Measurements from ENCODE around the gene CPA5. TPM values are rescaled to one million over a fixed set of nuclear protein-coding genes. Genes with fewer than 3 reads are reported as not detected.
"Not testable (repeated sequence)": the region's sequence is repeated elsewhere in the genome, so short reads cannot be mapped to it uniquely, and the experiment has no call there.

CPA5 gene
- total and polyA plus RNA-seq, 8 donors: 0.13 to 0.96 (median 0.65) TPM; not detected in 2

DNA sequence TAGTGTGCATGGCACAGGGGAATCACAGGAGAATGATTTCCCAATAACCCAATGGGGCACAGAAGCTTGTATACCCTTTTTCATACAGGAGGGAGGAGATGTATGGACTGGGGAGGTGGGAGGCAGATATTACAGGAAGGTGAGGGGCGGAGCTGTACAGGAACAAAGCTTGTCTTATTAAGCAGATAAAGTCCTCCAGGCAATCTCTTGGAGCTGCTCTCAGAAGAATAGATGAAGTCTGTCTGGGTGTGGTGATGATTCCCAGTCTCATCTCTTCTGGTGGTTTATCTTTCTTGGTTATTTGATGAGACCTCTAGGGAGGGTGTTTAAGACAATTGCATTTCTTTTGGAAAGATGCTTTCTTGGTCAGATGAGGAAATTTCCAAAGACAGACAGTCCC lies 25.1 kb upstream of the CPA5 start:
- TF ChIP-seq, protein P1, sequence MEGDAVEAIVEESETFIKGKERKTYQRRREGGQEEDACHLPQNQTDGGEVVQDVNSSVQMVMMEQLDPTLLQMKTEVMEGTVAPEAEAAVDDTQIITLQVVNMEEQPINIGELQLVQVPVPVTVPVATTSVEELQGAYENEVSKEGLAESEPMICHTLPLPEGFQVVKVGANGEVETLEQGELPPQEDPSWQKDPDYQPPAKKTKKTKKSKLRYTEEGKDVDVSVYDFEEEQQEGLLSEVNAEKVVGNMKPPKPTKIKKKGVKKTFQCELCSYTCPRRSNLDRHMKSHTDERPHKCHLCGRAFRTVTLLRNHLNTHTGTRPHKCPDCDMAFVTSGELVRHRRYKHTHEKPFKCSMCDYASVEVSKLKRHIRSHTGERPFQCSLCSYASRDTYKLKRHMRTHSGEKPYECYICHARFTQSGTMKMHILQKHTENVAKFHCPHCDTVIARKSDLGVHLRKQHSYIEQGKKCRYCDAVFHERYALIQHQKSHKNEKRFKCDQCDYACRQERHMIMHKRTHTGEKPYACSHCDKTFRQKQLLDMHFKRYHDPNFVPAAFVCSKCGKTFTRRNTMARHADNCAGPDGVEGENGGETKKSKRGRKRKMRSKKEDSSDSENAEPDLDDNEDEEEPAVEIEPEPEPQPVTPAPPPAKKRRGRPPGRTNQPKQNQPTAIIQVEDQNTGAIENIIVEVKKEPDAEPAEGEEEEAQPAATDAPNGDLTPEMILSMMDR (IDR thresholded peaks at IDR 0.05): no peak
- no peaks in the 10 kb centered on the region for H3K36me3 ChIP-seq
- ATAC-seq (no peak), DNase-seq (no peak)
- no peaks in the 10 kb centered on the region for H3K9me3 ChIP-seq
- H3K27ac ChIP-seq: no peak overlapping the region
- H3K27me3 ChIP-seq: no peaks in the 10 kb centered on the region
- H3K4me3 ChIP-seq: no peak overlapping the region
- intact Hi-C loops (cut with DNase I): no loop called here
- no peaks in the 10 kb centered on the region for H3K4me1 ChIP-seq

DNA sequence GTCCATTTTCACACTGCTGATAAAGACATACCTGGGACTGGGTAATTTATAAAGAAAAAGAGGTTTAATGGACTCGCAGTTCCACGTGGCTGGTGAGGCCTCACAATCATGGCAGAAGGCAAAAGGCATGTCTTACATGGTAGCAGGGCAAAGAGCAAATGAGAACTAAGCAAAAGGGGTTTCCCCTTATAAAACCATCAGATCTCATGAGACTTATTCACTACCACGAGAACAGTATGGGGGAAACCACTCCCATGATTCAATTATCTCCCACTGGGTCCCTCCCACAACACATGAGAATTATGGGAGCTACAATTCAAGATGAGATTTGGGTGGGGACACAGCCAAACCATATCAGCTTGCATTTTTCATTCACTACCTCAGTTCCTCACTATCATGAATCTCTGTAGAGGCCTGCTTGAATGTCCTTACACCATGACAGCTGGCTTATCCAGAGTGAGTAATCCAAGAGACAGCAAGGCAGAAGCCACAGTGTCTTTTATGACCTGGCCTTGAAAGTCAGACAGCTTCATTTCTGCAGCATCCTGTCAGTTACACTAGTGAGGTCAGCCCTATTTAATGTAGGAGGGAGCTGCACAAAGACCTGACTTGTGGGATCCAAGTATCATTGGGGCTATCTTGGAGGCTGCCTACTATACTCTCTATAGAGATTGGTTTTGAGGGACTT lies 22.9 kb upstream of the CPA5 start:
- ATAC-seq; H3K9me3 ChIP-seq; H3K27me3 ChIP-seq; H3K36me3 ChIP-seq; H3K4me3 ChIP-seq; H3K27ac ChIP-seq; H3K4me1 ChIP-seq; DNase-seq; intact Hi-C loops (cut with DNase I): not testable (repeated sequence)

DNA sequence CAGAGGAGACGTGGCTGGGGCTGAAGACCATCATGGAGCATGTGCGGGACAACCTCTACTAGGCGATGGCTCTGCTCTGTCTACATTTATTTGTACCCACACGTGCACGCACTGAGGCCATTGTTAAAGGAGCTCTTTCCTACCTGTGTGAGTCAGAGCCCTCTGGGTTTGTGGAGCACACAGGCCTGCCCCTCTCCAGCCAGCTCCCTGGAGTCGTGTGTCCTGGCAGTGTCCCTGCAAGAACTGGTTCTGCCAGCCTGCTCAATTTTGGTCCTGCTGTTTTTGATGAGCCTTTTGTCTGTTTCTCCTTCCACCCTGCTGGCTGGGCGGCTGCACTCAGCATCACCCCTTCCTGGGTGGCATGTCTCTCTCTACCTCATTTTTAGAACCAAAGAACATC lies 22.0 kb upstream of the CPA5 start:
- H3K4me3 ChIP-seq: no peak overlapping the region
- DNase-seq (no peak), ATAC-seq (no peak)
- no peaks in the 10 kb centered on the region for H3K9me3 ChIP-seq
- intact Hi-C loops (cut with DNase I): no loop called here
- H3K4me1 ChIP-seq: no peaks in the 10 kb centered on the region
- TF ChIP-seq, protein P1 (IDR thresholded peaks at IDR 0.05): no peak
- H3K36me3 ChIP-seq: no peaks in the 10 kb centered on the region
- no peak overlapping the region for H3K27ac ChIP-seq
- no peaks in the 10 kb centered on the region for H3K27me3 ChIP-seq

DNA sequence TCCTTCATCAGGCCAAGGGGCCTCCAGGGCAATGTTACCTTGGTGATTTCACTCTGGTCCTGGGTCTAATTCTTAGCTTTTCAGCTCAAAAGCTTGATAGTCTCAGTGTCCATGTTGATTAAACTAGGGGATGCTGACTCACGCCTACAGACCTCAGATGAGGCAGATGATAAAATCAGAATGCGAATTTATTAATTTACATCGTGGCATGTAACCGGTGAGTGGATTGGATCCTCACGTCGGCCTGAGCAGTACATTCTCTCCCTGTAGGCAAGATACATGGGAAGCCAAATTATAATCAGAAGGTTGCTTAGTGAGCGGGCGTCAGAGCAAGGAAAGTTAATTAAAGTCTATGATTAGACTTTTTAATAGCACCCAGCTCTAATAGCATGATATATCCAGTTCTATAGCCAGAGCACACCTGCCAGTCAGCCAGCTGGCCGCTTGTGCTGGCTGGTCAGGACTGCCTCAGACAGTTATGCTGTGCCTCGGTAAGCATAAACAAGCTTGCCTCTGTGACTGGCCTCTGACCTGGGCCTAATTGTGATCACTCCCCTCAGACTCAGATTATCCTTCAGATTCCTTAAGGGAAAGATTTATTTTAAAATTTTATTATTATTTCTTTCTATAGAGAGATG lies 20.2 kb upstream of the CPA5 start:
- TF ChIP-seq, protein P1 (IDR thresholded peaks at IDR 0.05): no peak
- DNase-seq: no peak
- Histone ChIP-seq H3K27ac (no peak overlapping the region), H3K4me1 (no peaks in the 10 kb centered on the region), H3K9me3 (no peaks in the 10 kb centered on the region), H3K4me3 (no peak overlapping the region), H3K36me3 (no peaks in the 10 kb centered on the region), H3K27me3 (no peaks in the 10 kb centered on the region)
- intact Hi-C loops (cut with DNase I): no loop called here
- no peak for ATAC-seq

DNA sequence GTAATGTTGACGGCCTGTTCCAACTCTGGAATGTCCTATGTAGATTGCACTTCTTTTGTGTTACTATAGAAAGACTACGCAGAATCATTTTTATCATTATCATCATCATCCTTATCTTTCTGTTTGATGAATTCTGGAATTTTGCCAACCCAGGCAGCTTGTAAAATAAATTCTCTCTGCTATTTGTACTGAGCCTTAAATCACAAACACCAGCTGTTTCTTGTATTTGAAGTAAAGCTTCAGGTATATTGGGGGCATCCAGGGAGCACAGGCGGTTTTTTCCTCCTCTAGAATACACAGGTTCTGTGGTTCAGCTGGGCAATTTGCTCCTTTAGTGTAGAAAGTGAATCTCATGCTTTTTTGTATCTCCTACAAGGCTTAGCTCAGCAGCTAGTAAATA lies 14.9 kb upstream of the CPA5 start:
- Histone ChIP-seq H3K4me1 (no peaks in the 10 kb centered on the region), H3K27ac (no peak overlapping the region), H3K9me3 (no peaks in the 10 kb centered on the region), H3K27me3 (no peaks in the 10 kb centered on the region), H3K4me3 (no peak overlapping the region), H3K36me3 (no peaks in the 10 kb centered on the region)
- DNase-seq (no peak), ATAC-seq (no peak)
- intact Hi-C loops (cut with DNase I): no loop called here
- TF ChIP-seq, protein P1 (IDR thresholded peaks at IDR 0.05): no peak
